ENCODE data around the gene LRPAP1. TPM values are rescaled to one million over a fixed set of nuclear protein-coding genes. Genes with fewer than 3 reads are reported as not detected.
"Not testable (repeated sequence)": the region's sequence is repeated elsewhere in the genome, so short reads cannot be mapped to it uniquely, and the experiment has no call there.

Gene LRPAP1
- total and polyA plus RNA-seq, 2 experiments from 2014 or later = 63.0 to 82.5 TPM

DNA sequence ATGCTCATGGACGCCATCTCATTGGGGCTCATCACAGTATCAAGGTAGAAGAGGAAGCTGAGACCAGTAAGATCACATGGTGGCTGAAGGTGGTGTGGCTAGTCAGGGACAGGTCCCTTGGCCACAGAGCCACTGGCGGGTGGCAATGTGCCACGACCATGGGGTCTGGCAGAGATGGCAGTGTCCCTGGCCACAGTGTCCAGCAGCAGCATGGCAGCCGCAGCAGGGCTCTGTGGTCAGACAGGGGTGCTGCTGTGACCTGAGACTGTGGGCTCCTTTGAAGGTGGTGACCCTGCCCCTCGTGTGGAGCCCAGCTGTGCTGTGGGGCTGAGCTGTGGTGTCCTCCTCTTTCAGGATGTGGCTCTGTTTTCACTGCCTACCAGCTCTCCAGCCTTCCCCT lies 71.3 kb downstream of the LRPAP1 start:
- no peaks in the 10 kb centered on the region for H3K4me1 Mint-ChIP-seq

DNA sequence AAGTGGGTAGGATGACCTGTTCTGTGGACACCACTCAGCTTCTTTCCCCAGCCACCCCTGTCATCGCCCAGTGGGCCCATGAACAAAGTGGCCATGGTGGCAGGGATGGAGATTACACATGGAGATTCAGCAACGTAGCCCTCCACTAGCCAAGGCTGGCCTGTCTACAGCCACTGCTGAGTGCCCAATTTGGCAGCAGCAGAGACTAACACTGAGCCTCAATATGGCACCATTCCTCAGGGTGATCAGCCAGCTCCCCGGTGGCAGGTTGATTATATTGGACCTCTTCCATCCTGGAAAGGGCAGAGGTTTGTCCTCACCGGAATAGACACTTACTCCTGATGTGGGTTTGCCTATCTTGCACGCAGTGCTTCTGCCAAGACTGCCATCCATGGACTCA lies 73.1 kb downstream of the LRPAP1 start:
- H3K27ac ChIP-seq (ENCODE audit: low read depth); ATAC-seq; H3K4me3 ChIP-seq; H3K4me2 ChIP-seq; H3K79me2 ChIP-seq (replicated peaks; ENCODE audit: insufficient read depth); H3K4me1 ChIP-seq (ENCODE audit: insufficient read depth); H4K20me1 ChIP-seq (replicated peaks; ENCODE audit: insufficient read depth); H3K27ac Mint-ChIP-seq; H3K4me3 Mint-ChIP-seq; H3F3A ChIP-seq (replicated peaks; ENCODE audit: low read depth); H3K36me3 Mint-ChIP-seq (ENCODE audit: low read depth); DNase-seq (ENCODE audit: low spot score); H3K9me2 ChIP-seq (ENCODE audit: insufficient read depth); H2AFZ ChIP-seq; H3K4me1 Mint-ChIP-seq; H3K36me3 ChIP-seq (ENCODE audit: insufficient read depth): not testable (repeated sequence)
- H3K27me3 ChIP-seq (ENCODE audit: insufficient read depth) = peaks cover 53% of the 10 kb centered on the region
- peaks cover 48% of the 10 kb centered on the region for H3K27me3 Mint-ChIP-seq (ENCODE audit: insufficient read depth, low read depth, poor library complexity)
- peaks cover 28% of the 10 kb centered on the region for H3K9me3 Mint-ChIP-seq

More for the DNA sequence above, 71.3 kb downstream of the LRPAP1 start:
- ATAC-seq (no peak), DNase-seq (ENCODE audit: low spot score) (no peak)
- Mint-ChIP-seq H3K27ac (no peak overlapping the region), H3K9me3 (peaks cover 10% of the 10 kb centered on the region; the same call in 2 of the 3 replicates), H3K36me3 (ENCODE audit: low read depth) (no peaks in the 10 kb centered on the region), H3K27me3 (ENCODE audit: insufficient read depth, low read depth, poor library complexity) (peaks cover 60% of the 10 kb centered on the region), H3K4me3 (no peak overlapping the region)
- Histone ChIP-seq H3K36me3 (ENCODE audit: insufficient read depth) (no peaks in the 10 kb centered on the region), H3F3A (replicated peaks; ENCODE audit: low read depth) (no peaks in the 10 kb centered on the region), H2AFZ (no peak overlapping the region), H3K4me1 (ENCODE audit: insufficient read depth) (no peaks in the 10 kb centered on the region; the same call in 1 of the 2 replicates), H3K4me2 (no peak overlapping the region), H4K20me1 (replicated peaks; ENCODE audit: insufficient read depth) (no peaks in the 10 kb centered on the region), H3K9me2 (ENCODE audit: insufficient read depth) (no peaks in the 10 kb centered on the region), H3K79me2 (replicated peaks; ENCODE audit: insufficient read depth) (no peaks in the 10 kb centered on the region), H3K4me3 (no peak overlapping the region), H3K27ac (ENCODE audit: low read depth) (no peak overlapping the region), H3K27me3 (ENCODE audit: insufficient read depth) (peaks cover 52% of the 10 kb centered on the region)
- TF ChIP-seq EZH2 (IDR thresholded peaks at IDR 0.05; ENCODE audit: low read depth, unreplicated experiment) = no peak
- TF ChIP-seq STAT1 (IDR thresholded peaks at IDR 0.05; ENCODE audit: unreplicated experiment) = no peak

DNA sequence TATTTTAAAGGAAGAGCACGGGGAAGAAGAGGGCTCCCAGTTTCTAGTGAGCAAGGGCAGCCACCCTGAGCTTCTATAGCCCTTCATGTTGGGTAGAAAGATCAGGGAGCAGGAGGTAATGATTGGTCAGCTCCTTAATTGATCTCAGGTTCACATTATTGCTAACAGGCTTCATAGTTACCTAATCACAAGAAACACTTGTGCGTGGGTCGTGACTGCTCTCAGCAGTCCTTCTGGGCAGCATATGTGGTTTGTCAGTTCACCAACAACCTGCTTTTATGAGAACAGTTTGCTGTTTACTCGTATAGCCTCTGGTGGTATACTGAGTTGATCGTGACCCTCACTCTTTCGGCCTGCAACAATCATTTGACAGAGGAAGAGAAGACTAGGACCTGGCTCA lies 73.9 kb downstream of the LRPAP1 start:
- no peaks in the 10 kb centered on the region for H3K4me1 Mint-ChIP-seq
- no peak overlapping the region for H3K4me3 Mint-ChIP-seq
- peaks cover 48% of the 10 kb centered on the region for H3K27me3 Mint-ChIP-seq (ENCODE audit: insufficient read depth, low read depth, poor library complexity)
- Histone ChIP-seq H3K79me2 (replicated peaks; ENCODE audit: insufficient read depth) (no peaks in the 10 kb centered on the region), H3K4me3 (no peak overlapping the region), H3K4me1 (ENCODE audit: insufficient read depth) (no peaks in the 10 kb centered on the region; the same call in 1 of the 2 replicates), H3K27ac (ENCODE audit: low read depth) (no peak overlapping the region), H3K4me2 (no peak overlapping the region), H3K36me3 (ENCODE audit: insufficient read depth) (no peaks in the 10 kb centered on the region), H4K20me1 (replicated peaks; ENCODE audit: insufficient read depth) (no peaks in the 10 kb centered on the region), H3K9me2 (ENCODE audit: insufficient read depth) (no peaks in the 10 kb centered on the region), H2AFZ (no peak overlapping the region), H3F3A (replicated peaks; ENCODE audit: low read depth) (no peaks in the 10 kb centered on the region), H3K27me3 (ENCODE audit: insufficient read depth) (peaks cover 55% of the 10 kb centered on the region)
- no peak overlapping the region for H3K27ac Mint-ChIP-seq
- ATAC-seq (no peak), DNase-seq (ENCODE audit: low spot score) (no peak)
- H3K36me3 Mint-ChIP-seq (ENCODE audit: low read depth) = peaks cover 8% of the 10 kb centered on the region; the same call in 1 of the 3 replicates
- peaks cover 34% of the 10 kb centered on the region for H3K9me3 Mint-ChIP-seq
- TF ChIP-seq ZNF114 (CRISPR knock-in tag; IDR thresholded peaks at IDR 0.05) (no peak), NANOG (IDR thresholded peaks at IDR 0.05; ENCODE audit: borderline replicate concordance) (no peak), EZH2phosphoT487 (IDR thresholded peaks at IDR 0.05; ENCODE audit: unreplicated experiment) (no peak), CREB1 (CRISPR knock-in tag; IDR thresholded peaks at IDR 0.05; ENCODE audit: low read depth) (no peak), JUNB (IDR thresholded peaks at IDR 0.05; ENCODE audit: unreplicated experiment) (no peak), POLR2AphosphoS5 (IDR thresholded peaks at IDR 0.05; ENCODE audit: low read depth) (no peak), ZNF331 (CRISPR knock-in tag; IDR thresholded peaks at IDR 0.05; ENCODE audit: low read depth) (no peak), EZH2 (IDR thresholded peaks at IDR 0.05; ENCODE audit: low read depth, unreplicated experiment) (no peak)
- TF ChIP-seq, protein P1, sequence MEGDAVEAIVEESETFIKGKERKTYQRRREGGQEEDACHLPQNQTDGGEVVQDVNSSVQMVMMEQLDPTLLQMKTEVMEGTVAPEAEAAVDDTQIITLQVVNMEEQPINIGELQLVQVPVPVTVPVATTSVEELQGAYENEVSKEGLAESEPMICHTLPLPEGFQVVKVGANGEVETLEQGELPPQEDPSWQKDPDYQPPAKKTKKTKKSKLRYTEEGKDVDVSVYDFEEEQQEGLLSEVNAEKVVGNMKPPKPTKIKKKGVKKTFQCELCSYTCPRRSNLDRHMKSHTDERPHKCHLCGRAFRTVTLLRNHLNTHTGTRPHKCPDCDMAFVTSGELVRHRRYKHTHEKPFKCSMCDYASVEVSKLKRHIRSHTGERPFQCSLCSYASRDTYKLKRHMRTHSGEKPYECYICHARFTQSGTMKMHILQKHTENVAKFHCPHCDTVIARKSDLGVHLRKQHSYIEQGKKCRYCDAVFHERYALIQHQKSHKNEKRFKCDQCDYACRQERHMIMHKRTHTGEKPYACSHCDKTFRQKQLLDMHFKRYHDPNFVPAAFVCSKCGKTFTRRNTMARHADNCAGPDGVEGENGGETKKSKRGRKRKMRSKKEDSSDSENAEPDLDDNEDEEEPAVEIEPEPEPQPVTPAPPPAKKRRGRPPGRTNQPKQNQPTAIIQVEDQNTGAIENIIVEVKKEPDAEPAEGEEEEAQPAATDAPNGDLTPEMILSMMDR (conservative IDR thresholded peaks at IDR 0.05; ENCODE audit: low read depth in 2 of 2) = no peak
- TF ChIP-seq, protein P2, sequence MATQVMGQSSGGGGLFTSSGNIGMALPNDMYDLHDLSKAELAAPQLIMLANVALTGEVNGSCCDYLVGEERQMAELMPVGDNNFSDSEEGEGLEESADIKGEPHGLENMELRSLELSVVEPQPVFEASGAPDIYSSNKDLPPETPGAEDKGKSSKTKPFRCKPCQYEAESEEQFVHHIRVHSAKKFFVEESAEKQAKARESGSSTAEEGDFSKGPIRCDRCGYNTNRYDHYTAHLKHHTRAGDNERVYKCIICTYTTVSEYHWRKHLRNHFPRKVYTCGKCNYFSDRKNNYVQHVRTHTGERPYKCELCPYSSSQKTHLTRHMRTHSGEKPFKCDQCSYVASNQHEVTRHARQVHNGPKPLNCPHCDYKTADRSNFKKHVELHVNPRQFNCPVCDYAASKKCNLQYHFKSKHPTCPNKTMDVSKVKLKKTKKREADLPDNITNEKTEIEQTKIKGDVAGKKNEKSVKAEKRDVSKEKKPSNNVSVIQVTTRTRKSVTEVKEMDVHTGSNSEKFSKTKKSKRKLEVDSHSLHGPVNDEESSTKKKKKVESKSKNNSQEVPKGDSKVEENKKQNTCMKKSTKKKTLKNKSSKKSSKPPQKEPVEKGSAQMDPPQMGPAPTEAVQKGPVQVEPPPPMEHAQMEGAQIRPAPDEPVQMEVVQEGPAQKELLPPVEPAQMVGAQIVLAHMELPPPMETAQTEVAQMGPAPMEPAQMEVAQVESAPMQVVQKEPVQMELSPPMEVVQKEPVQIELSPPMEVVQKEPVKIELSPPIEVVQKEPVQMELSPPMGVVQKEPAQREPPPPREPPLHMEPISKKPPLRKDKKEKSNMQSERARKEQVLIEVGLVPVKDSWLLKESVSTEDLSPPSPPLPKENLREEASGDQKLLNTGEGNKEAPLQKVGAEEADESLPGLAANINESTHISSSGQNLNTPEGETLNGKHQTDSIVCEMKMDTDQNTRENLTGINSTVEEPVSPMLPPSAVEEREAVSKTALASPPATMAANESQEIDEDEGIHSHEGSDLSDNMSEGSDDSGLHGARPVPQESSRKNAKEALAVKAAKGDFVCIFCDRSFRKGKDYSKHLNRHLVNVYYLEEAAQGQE (IDR thresholded peaks at IDR 0.05; ENCODE audit: unreplicated experiment) = no peak
- TF ChIP-seq, protein P3, sequence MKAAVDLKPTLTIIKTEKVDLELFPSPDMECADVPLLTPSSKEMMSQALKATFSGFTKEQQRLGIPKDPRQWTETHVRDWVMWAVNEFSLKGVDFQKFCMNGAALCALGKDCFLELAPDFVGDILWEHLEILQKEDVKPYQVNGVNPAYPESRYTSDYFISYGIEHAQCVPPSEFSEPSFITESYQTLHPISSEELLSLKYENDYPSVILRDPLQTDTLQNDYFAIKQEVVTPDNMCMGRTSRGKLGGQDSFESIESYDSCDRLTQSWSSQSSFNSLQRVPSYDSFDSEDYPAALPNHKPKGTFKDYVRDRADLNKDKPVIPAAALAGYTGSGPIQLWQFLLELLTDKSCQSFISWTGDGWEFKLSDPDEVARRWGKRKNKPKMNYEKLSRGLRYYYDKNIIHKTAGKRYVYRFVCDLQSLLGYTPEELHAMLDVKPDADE (IDR thresholded peaks at IDR 0.05) = no peak
